DMS53 treated with DMSO at 0.1 percent for 48 hours (cell line): ENCODE results near the gene ST6GALNAC3.
"Not testable (repeated sequence)": the region's sequence is repeated elsewhere in the genome, so short reads cannot be mapped to it uniquely, and the experiment has no call there.

Experiments
- DNase-seq: peaks from one replicate; lab custom pipeline; 2025; ENCODE audit not compliant: unreplicated experiment; lab: John Stamatoyannopoulos, UW

The ST6GALNAC3 gene

GRCh38 chr1:76317299-76317900, 242.9 kb downstream of the ST6GALNAC3 start:
- DNase-seq, result no peak

DNA sequence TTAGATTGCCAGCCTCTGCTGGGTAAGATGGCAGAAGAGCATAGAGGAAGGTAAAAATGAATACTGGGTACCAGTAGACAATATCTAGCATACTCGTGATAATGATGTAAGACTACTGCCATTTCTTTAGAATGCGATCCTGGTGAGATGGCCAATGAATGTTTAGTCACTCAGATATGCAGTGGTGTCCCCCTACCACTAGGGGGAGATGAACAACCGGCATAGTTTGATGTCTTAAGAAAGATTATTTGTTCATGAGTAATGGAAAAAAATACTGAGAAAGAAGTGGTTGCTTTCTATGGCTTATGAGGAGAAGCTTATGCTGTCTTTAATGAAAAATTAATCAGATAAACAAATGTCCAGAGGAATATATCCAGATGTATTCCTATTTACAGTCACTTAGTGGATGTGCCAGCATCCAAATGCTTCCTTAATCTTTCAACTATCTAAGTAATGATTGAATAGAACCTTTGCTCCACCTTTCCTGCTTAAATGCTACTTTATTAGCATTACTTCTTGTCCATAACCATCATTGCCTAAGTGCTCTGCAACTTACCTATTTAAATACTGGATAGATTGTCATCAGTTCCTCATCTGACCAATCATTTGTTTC, 256.6 kb downstream of the ST6GALNAC3 start:
- peak; percentile 79 for DNase-seq

DNA sequence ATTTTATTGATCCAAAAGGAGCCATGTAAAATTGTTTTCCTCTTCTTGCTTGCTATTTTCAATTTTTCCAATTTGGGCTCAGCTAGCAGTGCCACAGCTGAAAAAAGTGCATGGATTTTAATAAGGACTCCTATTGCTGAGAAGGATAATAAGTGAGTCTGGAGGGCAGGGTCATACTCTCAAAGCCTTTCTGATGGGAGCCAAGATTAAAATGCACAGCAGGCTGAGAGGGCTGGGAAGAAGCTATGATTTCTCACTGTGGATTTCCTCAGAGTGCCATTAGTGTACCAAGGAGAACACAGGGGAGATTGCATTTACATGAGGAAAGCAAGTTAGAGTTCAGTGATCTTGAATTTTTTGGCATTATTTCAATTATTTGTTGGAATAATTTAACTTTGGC, 261.3 kb downstream of the ST6GALNAC3 start:
- no peak for DNase-seq

DNA sequence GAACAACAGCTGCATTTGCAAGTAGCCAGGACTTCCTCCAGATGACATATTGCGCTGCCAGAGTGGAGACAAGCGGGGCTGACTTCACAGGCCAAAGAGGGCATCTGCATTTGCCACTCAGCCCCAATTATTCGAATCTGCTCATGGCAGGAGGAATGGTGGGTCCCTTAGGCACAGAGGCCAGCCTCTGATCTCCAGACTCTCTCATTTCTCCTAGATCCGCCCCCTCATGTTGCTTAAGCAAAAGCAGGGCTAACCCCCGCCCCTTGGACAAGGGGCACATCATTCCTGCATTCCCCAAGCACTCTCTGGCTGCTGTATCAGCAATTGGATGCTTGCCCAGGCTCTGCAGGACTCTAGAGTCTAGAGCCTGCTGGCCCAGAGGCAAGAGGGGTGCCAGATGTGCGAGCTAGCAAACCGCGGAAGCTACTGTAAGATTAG, 262.4 kb downstream of the ST6GALNAC3 start:
- DNase-seq, result no peak

DNA sequence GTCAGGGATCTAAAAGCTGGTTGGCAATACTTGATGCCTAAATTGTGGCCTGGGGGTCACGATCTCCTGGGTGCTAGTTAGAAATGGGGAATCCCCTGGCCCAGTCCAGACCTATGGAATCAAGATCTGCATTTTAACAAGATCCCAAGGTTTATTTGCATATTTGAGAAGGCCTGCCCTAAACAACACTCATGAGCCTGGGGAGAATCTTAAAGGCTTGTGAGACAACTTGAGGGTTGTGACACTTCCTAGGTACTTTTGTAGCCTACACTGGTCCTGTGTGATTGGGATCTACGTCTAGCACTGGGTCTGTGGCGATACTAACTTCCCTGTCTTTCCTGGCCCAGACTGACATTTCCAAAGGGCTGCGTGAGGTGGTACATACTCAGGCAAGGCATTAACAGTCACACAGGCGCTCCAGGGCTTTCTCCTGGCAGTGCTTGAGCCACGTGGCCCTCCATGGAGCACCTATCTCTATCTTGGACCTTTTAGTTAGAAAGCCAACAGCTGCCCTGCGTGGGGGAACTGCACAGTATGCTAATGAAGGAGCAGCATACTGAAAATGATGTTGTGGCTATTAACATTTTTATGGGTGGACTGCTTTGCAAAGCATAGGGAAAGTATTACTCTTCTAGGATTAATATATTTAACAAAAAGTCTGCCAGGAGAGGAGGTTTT, 263.1 kb downstream of the ST6GALNAC3 start:
- no peak for DNase-seq

DNA sequence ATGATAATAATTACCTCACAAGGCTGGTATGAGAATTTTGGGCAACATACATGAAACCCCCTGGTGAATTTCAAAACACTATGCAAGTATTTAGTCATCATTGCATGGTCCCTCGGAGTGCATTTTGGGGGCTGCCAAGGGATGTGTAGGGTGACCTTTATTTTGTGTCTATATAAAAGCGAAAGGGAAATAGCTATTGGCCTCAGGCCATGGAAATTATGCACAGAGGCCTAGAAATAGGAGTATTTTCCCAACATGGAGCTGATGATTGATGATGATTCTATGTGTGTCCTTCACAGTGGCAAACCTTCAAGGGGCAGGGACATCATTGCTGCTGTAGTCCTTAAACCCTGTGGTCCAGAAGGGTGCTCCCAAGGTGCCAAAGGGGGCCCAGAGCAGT, 265.5 kb downstream of the ST6GALNAC3 start:
- no peak for DNase-seq

GRCh38 chr1:76341816-76342215, 267.3 kb downstream of the ST6GALNAC3 start:
- not testable (repeated sequence) for DNase-seq

- no peak for DNase-seq
Observed at GRCh38 chr1:76343356-76343755, 268.8 kb downstream of the ST6GALNAC3 start.

DNA sequence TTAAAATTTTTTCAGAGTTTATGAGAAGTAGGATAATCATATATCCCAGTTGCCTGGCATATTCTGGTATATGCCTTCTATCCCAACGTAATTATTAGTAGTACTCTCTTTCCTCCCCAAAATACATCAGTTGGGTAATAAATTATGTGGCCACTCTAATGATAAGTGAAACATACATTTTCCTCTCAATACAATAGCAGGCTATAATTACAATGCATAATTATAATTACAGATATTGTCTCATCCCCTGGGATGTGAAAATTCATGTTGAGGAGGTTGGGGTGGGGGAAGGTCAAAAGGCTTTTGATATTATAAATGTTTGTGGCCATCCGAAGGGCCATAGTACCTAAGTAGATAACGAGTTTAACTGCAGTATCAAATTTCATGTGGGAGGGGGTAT, 277.1 kb downstream of the ST6GALNAC3 start:
- no peak for DNase-seq

GRCh38 chr1:76352741-76353435, 278.3 kb downstream of the ST6GALNAC3 start:
- no peak for DNase-seq

DNA sequence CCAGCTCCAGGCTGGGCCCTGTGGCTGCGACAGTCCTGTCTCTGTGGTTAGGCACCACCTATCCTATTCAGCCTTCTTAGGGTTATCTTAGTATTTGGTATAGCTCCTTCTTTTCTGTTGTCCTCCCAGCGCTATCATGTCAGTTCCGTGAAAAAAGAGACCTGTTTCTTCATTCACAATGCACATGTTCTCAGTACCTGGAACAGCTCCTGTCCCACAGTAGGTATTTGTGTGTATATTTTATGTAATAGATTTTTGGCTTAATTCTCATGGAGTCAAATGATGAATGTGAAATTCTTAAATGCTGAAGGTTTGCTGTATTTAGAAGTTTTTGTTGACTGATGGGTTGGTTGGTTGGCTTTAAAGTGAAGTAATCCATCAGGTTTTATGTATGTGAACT, 279.7 kb downstream of the ST6GALNAC3 start:
- no peak for DNase-seq

GRCh38 chr1:76366726-76367125, 292.2 kb downstream of the ST6GALNAC3 start:
- DNase-seq, result no peak

- DNase-seq, result no peak
Observed at GRCh38 chr1:76371941-76372340, 297.4 kb downstream of the ST6GALNAC3 start.

DNA sequence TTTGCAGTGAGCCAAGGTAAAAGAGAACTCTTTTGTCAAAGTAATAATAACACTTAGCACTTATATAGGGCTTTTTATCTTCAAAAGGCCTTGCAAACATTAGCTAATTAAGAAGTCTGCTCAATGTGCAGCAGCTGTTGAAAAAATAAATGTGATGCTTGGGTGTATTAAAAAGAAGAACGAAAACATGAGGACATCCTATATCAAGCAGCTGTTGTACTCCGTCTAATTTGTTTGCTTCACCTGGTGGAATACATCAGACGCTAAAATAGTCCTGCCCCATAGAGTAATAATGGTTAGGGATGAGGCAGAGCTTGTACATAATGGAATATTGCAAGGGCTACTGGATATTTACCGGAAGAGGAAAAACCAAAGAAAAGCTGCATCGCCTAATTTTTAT, 299.5 kb downstream of the ST6GALNAC3 start:
- no peak for DNase-seq

- no peak for DNase-seq
Observed at GRCh38 chr1:76377247-76377646, 302.7 kb downstream of the ST6GALNAC3 start.

GRCh38 chr1:76379506-76379905, 305.0 kb downstream of the ST6GALNAC3 start:
- DNase-seq, result no peak

- DNase-seq, result no peak
Observed at GRCh38 chr1:76381450-76382097, 307.0 kb downstream of the ST6GALNAC3 start.

DNA sequence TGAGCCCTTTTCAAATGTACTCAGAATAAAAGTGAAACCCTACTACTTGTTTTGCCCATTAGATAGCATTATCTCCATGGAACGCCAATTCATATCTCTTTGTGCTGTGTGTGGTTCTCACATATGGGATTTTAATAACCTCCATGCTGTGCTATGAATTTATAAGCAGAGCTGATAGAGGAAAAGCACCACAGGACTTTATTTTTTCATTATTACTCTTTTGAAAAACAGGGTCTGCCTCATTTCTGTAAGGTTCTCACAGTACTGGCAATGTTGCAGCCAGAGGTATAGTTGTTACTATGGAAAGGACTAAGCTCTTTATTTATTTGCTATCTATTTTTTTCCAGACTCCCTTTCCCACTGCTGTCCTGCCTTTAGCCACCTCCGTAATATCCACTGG, 313.7 kb downstream of the ST6GALNAC3 start:
- DNase-seq, result no peak

DNA sequence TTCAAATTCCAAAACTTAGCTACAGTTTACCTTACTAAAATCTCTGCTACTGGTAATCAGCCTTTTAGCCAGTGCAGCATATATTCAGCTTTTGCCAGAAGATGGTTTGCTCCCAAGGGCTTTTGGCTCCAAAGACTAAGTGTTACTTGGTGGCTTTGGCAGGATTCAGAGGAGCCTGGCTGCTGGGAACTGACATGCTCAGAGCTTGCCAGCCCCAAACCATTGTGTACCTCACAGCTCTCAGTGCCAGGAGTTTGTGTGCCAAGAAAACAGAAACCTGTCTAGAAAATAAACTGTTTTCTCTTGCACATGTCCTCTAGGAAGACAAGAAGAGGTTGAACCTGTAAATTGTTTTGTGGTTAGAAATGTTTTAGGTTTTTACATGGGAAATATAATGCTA, 315.9 kb downstream of the ST6GALNAC3 start:
- no peak for DNase-seq

GRCh38 chr1:76395059-76395458, 320.5 kb downstream of the ST6GALNAC3 start:
- no peak for DNase-seq

- DNase-seq, result no peak
Observed at GRCh38 chr1:76402128-76402527, 327.6 kb downstream of the ST6GALNAC3 start.
